ENCODE data around the gene NDE1. TPM values are rescaled to one million over a fixed set of nuclear protein-coding genes. Genes with fewer than 3 reads are reported as not detected.

The NDE1 gene
- total and polyA plus RNA-seq, 2 of the 8 experiments (the other 6 are each of a cell fraction or from before 2014, with no cell fraction given) = 13.3 to 41.3 TPM

- no peak for TF ChIP-seq EZH2 (IDR thresholded peaks at IDR 0.05; ENCODE audit: low read depth, low read length, severe bottlenecking)
- no peak for TF ChIP-seq TAF7 (optimal IDR thresholded peaks at IDR 0.05; ENCODE audit: borderline replicate concordance, low read depth, low read length)
- no peak for TF ChIP-seq SP1 (IDR thresholded peaks at IDR 0.05; ENCODE audit: low read depth, low read length)
Observed at GRCh38 chr16:15760129-15760528, 110.1 kb downstream of the NDE1 start (continued).

Measured in H1 (cell line).